GM21529 (cell line): Measurements from ENCODE around the gene LRRTM3.

Source experiments
- ATAC-seq: cut with Tn5 transposase; IDR thresholded peaks from one replicate; pipeline ENCODE4 v1.9.1; 2021; ENCODE audit not compliant: unreplicated experiment

LRRTM3 gene

DNA sequence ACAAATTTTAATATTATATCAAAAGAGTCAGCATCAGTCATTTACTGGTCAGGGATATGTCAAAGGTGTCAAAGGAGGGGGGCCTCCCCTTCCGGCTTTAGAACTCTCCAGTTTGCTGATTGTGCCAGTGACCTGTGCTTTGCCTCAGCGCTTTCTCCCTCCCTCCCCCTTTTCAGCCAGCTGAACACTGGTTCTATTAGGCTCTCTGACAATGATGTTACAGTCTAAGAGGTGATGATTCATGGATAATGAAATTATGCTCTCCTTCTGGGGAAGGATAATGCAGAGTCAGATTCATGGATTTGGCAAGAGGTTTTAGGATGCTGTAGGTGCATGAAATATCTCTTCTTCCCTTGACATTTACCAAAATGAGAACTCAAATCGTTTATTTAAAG, 6.1 kb downstream of the LRRTM3 start:
- no peak for ATAC-seq

GRCh38 chr10:66934711-66935110, 8.9 kb downstream of the LRRTM3 start:
- no peak for ATAC-seq

DNA sequence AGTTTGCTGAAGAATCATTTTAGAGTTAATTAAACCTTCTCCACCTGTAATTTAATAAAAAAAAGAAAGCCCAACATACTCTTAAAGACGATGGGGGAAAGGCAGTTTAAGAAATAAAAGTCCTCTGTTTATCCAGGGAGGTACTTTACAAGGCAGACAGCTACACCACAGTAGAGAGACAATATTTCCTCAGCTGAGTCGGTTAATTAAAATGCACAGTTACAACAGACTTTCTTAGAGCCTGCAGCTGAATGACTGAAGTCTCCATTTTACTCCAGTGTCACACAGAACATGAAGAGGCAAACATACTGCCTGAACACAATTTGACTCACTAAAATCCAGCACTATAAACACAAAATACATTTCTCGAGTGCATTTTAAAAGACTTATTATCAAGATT, 15.1 kb downstream of the LRRTM3 start:
- ATAC-seq, result no peak

DNA sequence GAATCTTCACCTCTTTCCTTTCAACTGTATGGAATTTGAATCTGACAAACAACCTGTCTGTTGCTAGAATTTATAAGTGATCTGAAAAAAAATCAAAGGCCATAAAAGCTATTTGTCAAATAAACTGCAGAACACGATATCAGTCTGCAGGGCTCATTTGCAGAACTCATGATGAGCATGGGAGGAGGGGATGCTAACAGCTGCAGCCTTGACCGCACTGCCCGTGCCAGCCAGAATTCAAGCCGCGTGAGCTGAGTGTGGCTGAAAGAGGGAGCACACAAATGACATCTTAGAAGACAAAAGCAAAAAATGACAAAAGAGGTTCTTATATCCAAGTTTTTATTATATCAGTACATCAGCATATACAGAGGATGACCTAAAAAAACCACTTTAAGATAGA, 15.7 kb downstream of the LRRTM3 start:
- no peak for ATAC-seq

DNA sequence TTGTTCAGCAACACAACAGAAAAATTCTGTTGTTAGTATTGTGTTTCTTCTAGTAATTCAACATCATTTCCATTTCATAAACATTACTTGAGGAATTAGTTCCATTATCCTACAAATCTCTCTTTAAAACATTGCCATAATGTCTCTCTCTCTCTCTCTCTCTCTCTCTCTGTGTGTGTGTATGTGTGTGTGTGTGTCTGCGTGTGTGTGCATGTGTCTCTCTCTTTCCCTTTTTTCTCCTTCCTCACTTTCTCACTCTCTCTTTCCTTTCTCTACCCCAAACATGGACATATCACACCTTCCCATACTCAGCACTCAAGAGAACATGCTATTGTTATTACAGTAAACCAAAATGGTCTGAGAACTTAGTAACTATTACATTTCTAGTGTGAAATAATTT, 16.6 kb downstream of the LRRTM3 start:
- no peak for ATAC-seq

- no peak for ATAC-seq
Measured at GRCh38 chr10:66943590-66943989, 17.8 kb downstream of the LRRTM3 start.

DNA sequence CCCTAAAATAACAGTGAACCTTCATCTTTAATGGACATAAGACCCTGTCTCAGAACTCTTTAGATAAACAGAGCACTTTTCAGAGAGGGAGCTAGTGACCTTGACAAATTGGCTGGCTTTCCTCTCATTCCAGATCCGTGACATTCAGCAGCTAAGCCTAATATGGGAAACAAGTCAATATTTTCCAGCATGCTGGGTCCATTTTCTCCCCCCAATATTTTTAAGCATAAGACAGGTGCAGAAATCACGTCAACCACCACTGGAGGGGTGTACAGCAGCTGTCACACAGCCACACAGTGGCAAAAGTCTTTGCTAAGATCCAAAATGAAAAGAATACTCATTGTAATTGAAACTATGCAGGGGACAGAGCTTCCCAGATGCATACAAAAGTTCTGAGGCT, 26.1 kb downstream of the LRRTM3 start:
- no peak for ATAC-seq

DNA sequence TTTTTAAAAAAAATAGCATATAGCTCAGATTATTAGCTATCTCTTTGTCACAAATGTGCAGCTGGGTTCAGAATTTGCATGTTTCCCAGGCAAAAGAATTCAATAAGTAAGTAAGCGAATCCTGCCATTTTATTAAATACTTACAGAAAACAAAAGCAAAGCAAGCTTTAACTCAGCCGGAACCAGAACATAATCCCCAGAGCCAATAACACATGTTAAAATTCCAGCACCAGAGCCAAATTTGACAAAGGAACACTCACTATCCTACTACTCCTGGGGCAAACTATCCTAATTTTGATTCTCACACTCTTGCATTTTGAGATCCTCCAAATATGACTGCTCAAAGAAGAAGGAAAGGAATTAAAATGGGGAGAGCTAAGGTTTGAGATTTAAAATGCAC, 32.6 kb downstream of the LRRTM3 start:
- ATAC-seq, result no peak

DNA sequence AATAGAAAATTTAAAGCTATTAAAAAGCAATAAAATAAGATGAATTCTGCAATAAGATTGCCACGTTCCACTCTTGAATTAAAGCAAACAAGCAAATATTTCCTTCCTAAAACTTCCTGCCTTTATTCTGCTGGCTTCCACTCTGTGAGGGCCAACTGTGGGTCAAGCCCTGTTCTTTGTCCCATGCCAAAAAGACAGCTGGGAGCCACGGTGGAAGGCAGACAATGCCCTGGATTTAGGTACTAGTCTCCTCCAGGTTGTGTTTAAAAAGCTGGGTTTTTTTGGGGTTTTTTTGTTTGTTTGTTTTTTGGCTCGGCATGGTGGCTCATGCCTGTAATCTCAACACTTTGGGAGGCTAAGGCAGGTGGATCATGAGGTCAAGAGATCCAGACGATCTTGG, 39.1 kb downstream of the LRRTM3 start:
- ATAC-seq, result no peak

DNA sequence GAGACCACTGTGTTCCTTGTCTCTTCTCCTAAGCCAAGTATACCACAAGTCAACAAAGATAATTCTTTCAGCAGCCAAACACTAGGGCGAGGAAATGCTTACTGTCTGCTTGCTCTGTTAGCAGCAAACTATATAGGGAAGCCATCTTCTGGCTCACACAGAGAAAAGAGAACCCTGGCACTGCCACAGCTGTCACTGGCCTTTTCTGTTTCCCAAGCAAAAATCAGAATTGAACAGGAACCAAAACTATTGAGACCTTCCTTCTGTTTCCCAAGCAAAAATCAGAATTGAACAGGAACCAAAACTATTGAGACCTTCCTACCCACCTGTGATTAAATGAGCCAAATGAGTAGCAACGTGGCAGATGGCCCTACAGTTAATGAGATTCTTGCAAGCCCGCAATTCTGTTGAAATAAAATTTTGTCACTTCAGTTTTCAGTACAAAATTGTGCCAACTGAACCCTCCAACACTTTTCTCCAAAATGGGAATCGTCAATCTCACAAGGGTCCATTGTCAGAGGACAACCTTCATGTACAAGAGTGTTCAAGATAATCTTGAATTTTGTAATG, 54.5 kb downstream of the LRRTM3 start:
- ATAC-seq, result no peak

DNA sequence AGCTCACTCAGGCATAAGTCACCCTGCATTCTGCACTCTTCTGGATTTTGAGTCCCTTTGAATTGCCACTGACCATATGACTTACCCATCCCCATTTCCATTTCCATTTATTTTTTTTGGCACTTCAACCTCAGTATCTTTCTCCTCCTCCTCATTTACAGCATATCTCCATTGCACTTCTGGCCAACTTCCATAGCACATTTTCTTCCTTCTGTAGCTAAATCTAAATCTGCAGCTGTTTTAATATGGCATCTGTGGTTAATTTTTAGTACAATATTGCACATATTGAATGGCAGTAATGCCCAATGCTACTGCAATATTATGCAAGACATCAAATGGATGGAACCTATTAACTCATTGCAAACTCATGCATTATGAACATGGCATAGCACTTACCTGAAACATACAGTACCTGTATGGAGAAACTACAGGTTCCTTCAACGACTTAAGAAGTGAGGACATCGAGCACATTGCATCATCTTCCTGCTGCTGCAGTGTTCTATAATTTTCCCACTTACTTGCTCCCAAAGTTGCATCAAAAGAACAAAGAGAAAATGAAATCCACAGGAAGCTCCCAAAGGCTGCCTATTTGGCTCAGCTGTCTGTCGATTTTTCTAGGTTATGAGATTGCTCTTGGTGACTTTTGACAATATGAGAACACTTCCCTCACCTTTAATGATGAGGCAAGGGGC, 55.7 kb downstream of the LRRTM3 start:
- no peak for ATAC-seq

GRCh38 chr10:66982053-66982420, 56.2 kb downstream of the LRRTM3 start:
- no peak for ATAC-seq

DNA sequence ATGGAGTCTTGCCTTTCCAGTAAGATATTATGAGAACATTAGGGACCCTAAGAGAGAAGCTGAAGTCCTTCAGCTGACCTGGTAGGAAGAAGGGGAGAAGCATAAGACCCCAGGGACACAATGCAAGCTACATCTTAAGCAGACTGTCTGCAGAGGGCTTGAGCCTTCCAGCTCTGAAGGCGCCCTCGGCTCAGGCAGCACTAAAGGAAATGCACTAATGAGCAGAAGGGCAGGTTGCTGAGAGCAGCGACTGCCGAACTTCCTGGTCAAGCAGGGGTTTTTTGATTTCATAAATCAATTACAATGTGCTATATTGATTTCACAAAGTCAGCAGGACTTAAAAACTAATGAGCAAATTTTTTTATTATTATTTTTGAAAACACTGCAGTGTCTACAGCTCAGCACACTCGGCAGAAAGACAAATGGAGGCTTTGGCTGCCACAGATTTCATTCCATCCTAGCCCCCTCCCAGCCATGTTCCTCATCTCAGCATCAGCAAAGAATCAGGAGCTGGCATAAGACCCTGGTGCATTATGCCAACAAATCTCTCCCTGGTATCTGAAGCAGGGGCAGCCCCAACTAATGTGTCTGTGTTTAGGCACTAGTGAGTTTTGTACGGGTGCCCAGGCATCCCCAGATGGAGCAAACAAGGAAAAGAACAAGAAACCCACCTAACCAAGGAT, 57.1 kb downstream of the LRRTM3 start:
- ATAC-seq, result no peak

DNA sequence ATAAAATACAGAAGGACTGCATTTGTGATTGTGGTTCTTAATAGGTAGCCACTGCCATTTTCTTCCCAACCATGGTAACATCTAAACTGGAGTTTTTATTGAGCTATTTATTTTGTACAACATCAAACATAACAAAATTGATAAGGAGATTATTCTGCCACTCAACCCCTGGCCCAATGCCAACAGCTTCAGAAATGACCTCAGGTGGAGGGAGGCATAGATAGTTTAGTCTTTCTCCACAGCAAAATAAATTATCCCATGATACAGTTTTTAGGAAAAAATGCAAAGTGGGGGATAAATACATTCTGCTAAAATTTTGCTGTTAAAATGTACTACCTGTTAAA, 57.6 kb downstream of the LRRTM3 start:
- ATAC-seq, result no peak

DNA sequence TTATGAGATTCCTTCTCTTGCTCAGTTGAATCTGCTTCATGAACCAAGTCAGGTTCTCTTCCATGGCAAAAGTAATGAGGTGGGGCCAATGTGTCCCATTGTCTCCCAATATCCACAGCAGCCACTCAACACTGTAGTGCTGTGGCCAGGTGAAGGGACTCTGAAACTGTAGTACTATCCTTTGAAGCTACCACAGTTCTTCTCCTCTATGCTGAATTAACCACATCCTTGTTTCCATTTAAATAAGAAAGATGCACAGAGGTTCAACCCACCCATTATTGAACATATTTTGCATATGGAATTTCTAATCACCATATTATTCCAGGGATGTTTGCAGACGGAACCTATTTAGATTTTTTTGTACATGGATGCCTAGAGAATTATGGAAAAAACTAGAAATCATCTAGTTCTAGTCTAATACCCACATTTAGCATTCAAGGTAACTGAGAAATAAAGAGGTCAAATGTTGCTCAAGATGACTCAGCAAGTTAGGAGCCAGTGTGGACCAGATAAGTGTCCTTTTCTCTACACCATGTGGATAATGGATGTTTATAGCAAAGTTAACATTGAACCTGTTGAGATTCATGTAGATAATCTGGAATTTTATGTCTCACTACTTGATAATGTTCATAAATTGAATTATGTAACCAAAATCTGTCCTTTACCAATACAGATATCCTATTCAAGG, 64.5 kb downstream of the LRRTM3 start:
- no peak for ATAC-seq

DNA sequence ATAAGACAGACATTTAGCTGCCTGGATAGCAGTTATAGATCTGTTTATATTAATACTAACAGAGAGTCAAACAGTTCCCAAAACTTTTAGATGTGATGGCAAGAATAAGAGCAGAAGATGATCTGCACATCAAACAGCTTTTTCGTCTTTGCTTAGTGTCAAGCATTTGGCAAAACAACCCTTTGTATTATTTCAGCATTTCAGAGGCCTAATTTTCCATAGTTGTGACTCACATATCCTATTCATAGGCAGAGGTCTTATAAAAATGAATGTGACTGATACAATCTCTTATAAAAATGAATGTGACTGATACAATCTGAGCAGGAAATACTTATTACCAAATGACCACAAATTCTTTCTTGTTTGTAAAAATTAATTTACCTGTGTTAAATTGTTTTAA, 71.2 kb downstream of the LRRTM3 start:
- no peak for ATAC-seq

GRCh38 chr10:66999762-67000545, 74.1 kb downstream of the LRRTM3 start:
- no peak for ATAC-seq

- ATAC-seq, result no peak
Measured at GRCh38 chr10:67004690-67005089, 78.9 kb downstream of the LRRTM3 start.

- ATAC-seq, result no peak
Measured at GRCh38 chr10:67005981-67006380, 80.1 kb downstream of the LRRTM3 start.

DNA sequence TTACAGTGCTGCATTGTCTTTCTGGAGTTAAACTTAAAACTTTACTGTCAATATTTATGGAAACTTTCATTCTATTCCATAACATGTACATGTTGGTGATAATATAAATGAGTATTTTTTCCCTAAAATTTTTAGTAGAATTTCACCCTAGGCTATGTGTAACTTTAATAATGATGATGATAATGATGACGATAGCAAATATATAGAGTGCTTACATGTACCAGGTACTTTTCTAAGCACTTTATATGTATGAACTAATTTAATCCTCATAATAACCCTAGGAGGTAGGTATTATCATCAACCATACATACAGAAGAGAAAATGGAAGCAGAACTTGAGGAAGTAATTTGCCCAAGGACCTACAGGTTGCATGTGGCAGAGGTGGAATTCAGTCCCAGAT, 85.6 kb downstream of the LRRTM3 start:
- ATAC-seq, result no peak

DNA sequence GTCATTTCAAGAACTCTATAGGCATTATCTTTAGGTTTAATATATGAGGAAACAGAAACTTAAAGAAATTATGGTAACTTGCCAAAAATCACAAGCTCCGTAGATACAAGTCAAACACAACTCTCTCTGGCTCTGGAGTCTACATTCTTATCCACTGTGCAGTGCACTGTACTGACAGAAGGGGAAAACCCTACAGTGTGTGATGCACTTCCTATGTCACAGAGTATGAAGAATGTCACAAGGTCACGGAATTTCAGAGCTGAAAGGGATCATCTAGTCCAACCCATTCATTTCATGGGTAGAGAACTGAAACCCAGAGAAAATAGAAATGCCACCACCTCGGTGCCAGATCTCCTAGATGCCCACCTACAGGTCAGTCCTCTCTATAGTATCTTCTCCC, 86.1 kb downstream of the LRRTM3 start:
- no peak for ATAC-seq
